Keratinocyte (primary cell): ENCODE data around the gene FAM78B. TPM values are rescaled to one million over a fixed set of nuclear protein-coding genes. Genes with fewer than 3 reads are reported as not detected.
A peak's percentile ranks its signal among the peaks of the same experiment; 100 is the strongest.

ENCODE experiments used
- DNase-seq: peaks from one replicate; pipeline ENCODE4 v3.0.0-alpha.2; 2011; ENCODE audit warnings: low read depth, missing footprints, low spot score
- FAIRE-seq: peaks from 2 replicates; lab custom pipeline; 2011; peaks lifted over from hg19 to GRCh38; lab: Jason Lieb, UNC
- H2AFZ ChIP-seq: 2 replicates; pipeline ENCODE4 v1.6.0; 2012; ENCODE audit warnings: low read length, control low read depth, inconsistent platforms; ENCODE audit not compliant: control insufficient read depth
- H3K27ac ChIP-seq: 2 replicates; pipeline ENCODE4 v1.5.1; 2011; ENCODE audit warnings: low read length; ENCODE audit not compliant: control insufficient read depth, insufficient read depth
- H3K27me3 ChIP-seq: 3 replicates; pipeline ENCODE4 v1.6.0; 2011; ENCODE audit warnings: low read length; ENCODE audit not compliant: control insufficient read depth, insufficient read depth; ENCODE audit errors: extremely low read depth
- H3K36me3 ChIP-seq, 2 experiments: 2 replicates in 1 of 2; 3 replicates in 1 of 2; pipeline ENCODE4 v1.5.1; 2011; ENCODE audit warnings: low read length in 2 of 2, mild to moderate bottlenecking in 1 of 2; ENCODE audit not compliant: control insufficient read depth in 2 of 2, insufficient read depth in 2 of 2; ENCODE audit errors: extremely low read depth in 1 of 2
- H3K4me1 ChIP-seq: 3 replicates; pipeline ENCODE4 v1.5.1; 2011; ENCODE audit warnings: low read length; ENCODE audit not compliant: control insufficient read depth, insufficient read depth; ENCODE audit errors: extremely low read depth
- H3K4me2 ChIP-seq: 3 replicates; pipeline ENCODE4 v1.6.0; 2011; ENCODE audit warnings: low read depth, low read length; ENCODE audit not compliant: control insufficient read depth, insufficient read depth; ENCODE audit errors: extremely low read depth
- H3K4me3 ChIP-seq, 3 experiments: fragments of 200-600 bp in 1 of 3; sonication (generic) in 1 of 3; 2 replicates in 2 of 3; 3 replicates in 1 of 3; pipeline ENCODE4 v1.5.1; 2011 to 2016; ENCODE audit warnings: low read length in 3 of 3, mild to moderate bottlenecking in 3 of 3, control low read depth in 2 of 3, inconsistent platforms in 1 of 3, low read depth in 1 of 3, mixed read lengths in 1 of 3, mixed run types in 1 of 3, moderate library complexity in 1 of 3; ENCODE audit not compliant: control insufficient read depth in 2 of 3, insufficient read depth in 2 of 3; ENCODE audit errors: extremely low read depth in 1 of 3
- H3K79me2 ChIP-seq: 2 replicates; pipeline ENCODE4 v1.6.0; 2012; ENCODE audit warnings: low read length; ENCODE audit not compliant: control insufficient read depth, insufficient read depth
- H3K9ac ChIP-seq: 3 replicates; pipeline ENCODE4 v1.6.0; 2011; ENCODE audit warnings: low read length; ENCODE audit not compliant: control insufficient read depth, insufficient read depth; ENCODE audit errors: extremely low read depth
- H3K9me1 ChIP-seq: 3 replicates; pipeline ENCODE4 v1.6.0; 2011; ENCODE audit warnings: low read length; ENCODE audit not compliant: control insufficient read depth, insufficient read depth; ENCODE audit errors: extremely low read depth
- H3K9me3 ChIP-seq: 2 replicates; pipeline ENCODE4 v1.5.1; 2012; ENCODE audit warnings: low read depth, low read length; ENCODE audit not compliant: control insufficient read depth
- H4K20me1 ChIP-seq: 3 replicates; pipeline ENCODE4 v1.6.0; 2011; ENCODE audit warnings: low read length; ENCODE audit not compliant: control insufficient read depth, insufficient read depth; ENCODE audit errors: extremely low read depth
- CTCF ChIP-seq, 3 experiments: IDR thresholded peaks in 1 of 3; conservative IDR thresholded peaks in 1 of 3; optimal IDR thresholded peaks in 1 of 3; 2 replicates in 2 of 3; 3 replicates in 1 of 3; pipeline versions ENCODE3 to v1.5.1; 2011; ENCODE audit warnings: low read length in 3 of 3, mild to moderate bottlenecking in 3 of 3, moderate library complexity in 2 of 3, control low read depth in 1 of 3, inconsistent platforms in 1 of 3; ENCODE audit not compliant: insufficient read depth in 2 of 3; ENCODE audit errors: extremely low read depth in 1 of 3
- EZH2 ChIP-seq: IDR thresholded peaks from one replicate; pipeline ENCODE4 v1.6.1; 2012; ENCODE audit warnings: inconsistent platforms, mild to moderate bottlenecking, low read length, moderate library complexity
- dilution Hi-C: fragments of 300-500 bp; cut with MboI; formaldehyde crosslinking; loops from one replicate; pipeline ENCODE4 v1.7.0; 2020; ENCODE audit warnings: low sequenced_read_pairs; ENCODE audit not compliant: extremely low pct_ligation_motif_present
- polyA minus RNA-seq, 3 experiments: library from RNA; depleted of rRNA, polyadenylated mRNA; stranded (reverse); fragments of >200 nt; gene quantifications; 1 replicate in 1 of 3; 2 replicates in 1 of 3; 3 replicates in 1 of 3; pipeline ENCODE4 v1.2.3, GENCODE V29; 2011
- polyA plus RNA-seq, 5 experiments: library from polyadenylated mRNA; depleted of rRNA in 3 of 5; stranded (reverse) in 3 of 5; stranded (forward) in 1 of 5; unstranded in 1 of 5; fragments of >200 nt; gene quantifications; 1 replicate in 1 of 5; 2 replicates in 3 of 5; 3 replicates in 1 of 5; pipeline versions ENCODE4 v1.2.1 to v1.2.3, GENCODE V29; 2011 to 2012; ENCODE audit warnings: missing spikeins in 2 of 5, low read depth in 1 of 5, low replicate concordance in 1 of 5

Gene FAM78B, protein sequence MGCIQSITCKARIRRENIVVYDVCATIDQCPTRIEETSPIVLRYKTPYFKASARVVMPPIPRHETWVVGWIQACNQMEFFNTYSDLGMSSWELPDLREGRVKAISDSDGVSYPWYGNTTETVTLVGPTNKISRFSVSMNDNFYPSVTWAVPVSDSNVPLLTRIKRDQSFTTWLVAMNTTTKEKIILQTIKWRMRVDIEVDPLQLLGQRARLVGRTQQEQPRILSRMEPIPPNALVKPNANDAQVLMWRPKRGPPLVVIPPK
- polyA plus RNA-seq (0.07 to 0.11 TPM (median 0.08 TPM) in 3 replicates), polyA minus RNA-seq (not detected in 3 replicates)
- polyA plus RNA-seq (2011; ENCODE audit: low read depth): not detected
- polyA plus RNA-seq (2011; cell fraction: cytosol; rRNA removed): 0.13 and 0.17 TPM in 2 replicates
- 0.13 and 0.16 TPM in 2 replicates for polyA plus RNA-seq (2011; cell fraction: nucleus; rRNA removed)
- not detected in 2 replicates for polyA plus RNA-seq (2012; ENCODE audit: low replicate concordance)
- not detected for polyA minus RNA-seq (2011; cell fraction: cytosol; rRNA and poly(A)+ RNA removed)
- 0.23 TPM in 1 of 2 replicates, not detected in the other for polyA minus RNA-seq (2011; cell fraction: nucleus; rRNA and poly(A)+ RNA removed)

- FAIRE-seq (no peak), DNase-seq (no peak)
- no peaks in the 10 kb centered on the region for H4K20me1 ChIP-seq
- no peak within 1 kb of the TSS for H3K9ac ChIP-seq
- H3K4me1 ChIP-seq: no peaks in the 10 kb centered on the region
- peak within 1 kb of the TSS; percentile 45 to 55 (median 53) for H3K4me3 ChIP-seq
- no peaks in the 10 kb centered on the region for H3K9me3 ChIP-seq
- H3K79me2 ChIP-seq: no peaks in the 10 kb centered on the region
- dilution Hi-C loops: no loop called here
- peaks cover 28% of the 10 kb centered on the region for H3K27me3 ChIP-seq
- H2AFZ ChIP-seq: peak within 1 kb of the TSS; percentile 46
- no peak for TF ChIP-seq EZH2
- TF ChIP-seq CTCF (optimal IDR thresholded peaks at IDR 0.05 in 1 of 3, IDR thresholded peaks at IDR 0.05 in 1 of 3, conservative IDR thresholded peaks at IDR 0.05 in 1 of 3; ENCODE audit: extremely low read depth in 1 of 3, insufficient read depth in 2 of 3, low read length in 3 of 3): no peak
- no peak within 1 kb of the TSS for H3K27ac ChIP-seq
- H3K36me3 ChIP-seq: no peaks in the 10 kb centered on the region
- peak within 1 kb of the TSS; percentile 75 for H3K4me2 ChIP-seq
- H3K9me1 ChIP-seq: no peaks in the 10 kb centered on the region
These were observed at the start of gene FAM78B for GRCh38 chr1:166166698-166167571. FAM78B (minus strand) TSS chr1:166167001; CDS start chr1:166166248, 753 bp downstream.

DNA sequence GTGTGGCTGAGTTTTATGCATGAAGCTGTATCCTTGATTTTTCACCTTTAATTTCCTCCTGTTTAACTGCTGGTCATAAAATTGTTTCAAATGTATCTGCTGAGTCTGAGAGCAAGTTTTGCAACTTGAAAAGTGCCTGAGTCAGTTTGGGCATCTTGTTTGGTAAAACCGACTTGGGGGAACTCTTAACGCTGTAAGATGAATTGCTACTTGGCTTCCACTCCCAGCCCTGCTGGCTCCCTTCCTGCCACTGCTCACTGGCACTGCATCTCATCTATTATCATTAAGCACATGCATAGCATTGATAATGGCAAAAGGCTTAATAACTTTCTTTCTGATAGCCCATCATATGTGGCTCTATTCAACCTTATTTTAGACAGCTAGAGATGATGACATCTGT, 35.7 kb upstream of the FAM78B start:
- H3K27me3 ChIP-seq: no peaks in the 10 kb centered on the region
- dilution Hi-C loops: no loop called here
- no peak overlapping the region for H2AFZ ChIP-seq
- H3K9me1 ChIP-seq: no peaks in the 10 kb centered on the region
- H3K36me3 ChIP-seq: no peaks in the 10 kb centered on the region
- no peak for FAIRE-seq
- no peak for TF ChIP-seq EZH2
- no peak for TF ChIP-seq CTCF (optimal IDR thresholded peaks at IDR 0.05 in 1 of 3, IDR thresholded peaks at IDR 0.05 in 1 of 3, conservative IDR thresholded peaks at IDR 0.05 in 1 of 3; ENCODE audit: extremely low read depth in 1 of 3, insufficient read depth in 2 of 3, low read length in 3 of 3)
- no peak overlapping the region for H3K9ac ChIP-seq
- DNase-seq: no peak
- no peaks in the 10 kb centered on the region for H3K4me1 ChIP-seq
- H3K27ac ChIP-seq: no peak overlapping the region
- H4K20me1 ChIP-seq: no peaks in the 10 kb centered on the region
- no peak overlapping the region for H3K4me3 ChIP-seq
- no peaks in the 10 kb centered on the region for H3K79me2 ChIP-seq
- H3K9me3 ChIP-seq: no peaks in the 10 kb centered on the region
- no peak overlapping the region for H3K4me2 ChIP-seq
